OCI-LY1 (cell line): Measurements from ENCODE around the gene PRSS3.
A peak's percentile ranks its signal among the peaks of the same experiment; 100 is the strongest.

Experiments
- H2AFZ ChIP-seq: fragments of 200-600 bp; sonication (generic), shearing (Covaris generic); 2 replicates; pipeline ENCODE4 v1.6.0; 2014; ENCODE audit warnings: antibody characterized with exemption, mild to moderate bottlenecking, low read length
- H3F3A ChIP-seq: fragments of 200-600 bp; sonication (generic), shearing (Covaris generic); 2 replicates; pipeline ENCODE4 v1.6.0; 2014; ENCODE audit warnings: mild to moderate bottlenecking, antibody characterized with exemption, low read length, moderate library complexity; ENCODE audit not compliant: insufficient read depth
- H3K27ac ChIP-seq: fragments of 200-600 bp; sonication (generic); 2 replicates; pipeline ENCODE4 v1.5.1; 2014; ENCODE audit warnings: low read length, mixed run types, mild to moderate bottlenecking, low read depth; ENCODE audit not compliant: poor library complexity, severe bottlenecking
- H3K27me3 ChIP-seq: fragments of 200-600 bp; sonication (generic); 2 replicates; pipeline ENCODE4 v1.6.0; 2014; ENCODE audit warnings: antibody characterized with exemption, mild to moderate bottlenecking, low read length, moderate library complexity; ENCODE audit not compliant: insufficient read depth
- H3K36me3 ChIP-seq: fragments of 200-600 bp; sonication (generic); 2 replicates; pipeline ENCODE4 v1.6.1; 2014; ENCODE audit warnings: mild to moderate bottlenecking, antibody characterized with exemption, low read length, moderate library complexity, mixed read lengths; ENCODE audit not compliant: insufficient read depth
- H3K4me1 ChIP-seq: fragments of 200-600 bp; sonication (generic); 2 replicates; pipeline ENCODE4 v1.5.1; 2014; ENCODE audit warnings: mild to moderate bottlenecking, low read length, moderate library complexity; ENCODE audit not compliant: insufficient read depth, severe bottlenecking
- H3K4me2 ChIP-seq: fragments of 200-600 bp; sonication (generic), shearing (Covaris generic); 2 replicates; pipeline ENCODE4 v1.6.1; 2014; ENCODE audit warnings: low read length
- H3K4me3 ChIP-seq: fragments of 200-600 bp; sonication (generic); 2 replicates; pipeline ENCODE4 v1.5.1; 2014; ENCODE audit warnings: low read length, low read depth, mild to moderate bottlenecking, mixed read lengths; ENCODE audit not compliant: poor library complexity, severe bottlenecking
- H3K79me2 ChIP-seq: fragments of 200-600 bp; shearing (Covaris generic); 2 replicates; pipeline ENCODE4 v1.6.1; 2016; ENCODE audit warnings: mixed run types, low read length, mixed read lengths; ENCODE audit not compliant: insufficient read depth
- H3K9ac ChIP-seq: fragments of 200-600 bp; sonication (generic), shearing (Covaris generic); 2 replicates; pipeline ENCODE4 v1.6.1; 2014; ENCODE audit warnings: mild to moderate bottlenecking, low read length, mixed read lengths
- H3K9me2 ChIP-seq: fragments of 200-600 bp; sonication (generic), shearing (Covaris generic); 2 replicates; pipeline ENCODE4 v1.6.1; 2014; ENCODE audit warnings: low read depth, mild to moderate bottlenecking, low read length, mixed read lengths
- H3K9me3 ChIP-seq: fragments of 200-600 bp; shearing (Covaris generic); 2 replicates; pipeline ENCODE4 v1.6.1; 2014; ENCODE audit warnings: low read length, mixed read lengths
- H4K20me1 ChIP-seq: fragments of 200-600 bp; sonication (generic), shearing (Covaris generic); 2 replicates; pipeline ENCODE4 v1.6.0; 2016; ENCODE audit warnings: mild to moderate bottlenecking, low read length; ENCODE audit not compliant: insufficient read depth
- EZH2 ChIP-seq: fragments of 200-600 bp; sonication (generic), shearing (Covaris generic); IDR thresholded peaks from 2 replicates; pipeline ENCODE4 v1.8.0; 2017; ENCODE audit warnings: borderline replicate concordance, mixed run types, mild to moderate bottlenecking, antibody characterized with exemption, low read length, moderate library complexity, mixed read lengths
- TF ChIP-seq, protein P1 (sequence below): fragments of 200-600 bp; sonication (generic), shearing (Covaris generic); IDR thresholded peaks from 2 replicates; pipeline ENCODE4 v1.5.1; 2017; ENCODE audit warnings: mild to moderate bottlenecking, antibody characterized with exemption, low read length, moderate library complexity, mixed read lengths

Gene PRSS3

DNA sequence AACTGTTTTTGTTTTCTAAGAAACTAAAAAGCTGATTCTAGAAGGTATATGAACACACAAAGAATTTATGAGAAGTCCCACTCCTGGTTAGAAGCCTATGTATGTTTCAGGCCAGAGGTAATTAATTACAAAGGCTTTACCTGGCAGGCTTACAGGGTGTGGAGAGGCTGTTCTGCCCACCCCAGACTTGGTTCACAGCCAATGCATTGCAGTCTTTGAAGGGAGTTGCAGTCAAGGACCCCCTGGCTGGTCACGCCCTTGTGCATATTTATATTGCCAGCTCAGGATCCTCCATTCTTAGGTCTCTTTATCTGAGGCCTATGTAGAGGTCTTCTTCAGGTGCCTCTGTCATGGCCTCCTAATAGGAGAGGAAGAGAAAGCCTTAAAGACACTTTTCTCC, 13.6 kb upstream of the PRSS3 start:
- peaks cover 5% of the 10 kb centered on the region for H3K4me1 ChIP-seq
- H3K27me3 ChIP-seq, result no peaks in the 10 kb centered on the region
- H3K9me2 ChIP-seq, result no peaks in the 10 kb centered on the region
- no peak overlapping the region for H2AFZ ChIP-seq
- H3K79me2 ChIP-seq, result no peaks in the 10 kb centered on the region
- H3K36me3 ChIP-seq, result no peaks in the 10 kb centered on the region
- H4K20me1 ChIP-seq, result no peaks in the 10 kb centered on the region
- H3K4me3 ChIP-seq, result no peak overlapping the region
- H3K9me3 ChIP-seq, result no peaks in the 10 kb centered on the region
- H3F3A ChIP-seq, result no peaks in the 10 kb centered on the region
- no peak overlapping the region for H3K27ac ChIP-seq
- TF ChIP-seq EZH2, result no peak
- TF ChIP-seq, protein P1, sequence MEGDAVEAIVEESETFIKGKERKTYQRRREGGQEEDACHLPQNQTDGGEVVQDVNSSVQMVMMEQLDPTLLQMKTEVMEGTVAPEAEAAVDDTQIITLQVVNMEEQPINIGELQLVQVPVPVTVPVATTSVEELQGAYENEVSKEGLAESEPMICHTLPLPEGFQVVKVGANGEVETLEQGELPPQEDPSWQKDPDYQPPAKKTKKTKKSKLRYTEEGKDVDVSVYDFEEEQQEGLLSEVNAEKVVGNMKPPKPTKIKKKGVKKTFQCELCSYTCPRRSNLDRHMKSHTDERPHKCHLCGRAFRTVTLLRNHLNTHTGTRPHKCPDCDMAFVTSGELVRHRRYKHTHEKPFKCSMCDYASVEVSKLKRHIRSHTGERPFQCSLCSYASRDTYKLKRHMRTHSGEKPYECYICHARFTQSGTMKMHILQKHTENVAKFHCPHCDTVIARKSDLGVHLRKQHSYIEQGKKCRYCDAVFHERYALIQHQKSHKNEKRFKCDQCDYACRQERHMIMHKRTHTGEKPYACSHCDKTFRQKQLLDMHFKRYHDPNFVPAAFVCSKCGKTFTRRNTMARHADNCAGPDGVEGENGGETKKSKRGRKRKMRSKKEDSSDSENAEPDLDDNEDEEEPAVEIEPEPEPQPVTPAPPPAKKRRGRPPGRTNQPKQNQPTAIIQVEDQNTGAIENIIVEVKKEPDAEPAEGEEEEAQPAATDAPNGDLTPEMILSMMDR, result no peak
- no peak overlapping the region for H3K4me2 ChIP-seq
- H3K9ac ChIP-seq, result no peak overlapping the region

DNA sequence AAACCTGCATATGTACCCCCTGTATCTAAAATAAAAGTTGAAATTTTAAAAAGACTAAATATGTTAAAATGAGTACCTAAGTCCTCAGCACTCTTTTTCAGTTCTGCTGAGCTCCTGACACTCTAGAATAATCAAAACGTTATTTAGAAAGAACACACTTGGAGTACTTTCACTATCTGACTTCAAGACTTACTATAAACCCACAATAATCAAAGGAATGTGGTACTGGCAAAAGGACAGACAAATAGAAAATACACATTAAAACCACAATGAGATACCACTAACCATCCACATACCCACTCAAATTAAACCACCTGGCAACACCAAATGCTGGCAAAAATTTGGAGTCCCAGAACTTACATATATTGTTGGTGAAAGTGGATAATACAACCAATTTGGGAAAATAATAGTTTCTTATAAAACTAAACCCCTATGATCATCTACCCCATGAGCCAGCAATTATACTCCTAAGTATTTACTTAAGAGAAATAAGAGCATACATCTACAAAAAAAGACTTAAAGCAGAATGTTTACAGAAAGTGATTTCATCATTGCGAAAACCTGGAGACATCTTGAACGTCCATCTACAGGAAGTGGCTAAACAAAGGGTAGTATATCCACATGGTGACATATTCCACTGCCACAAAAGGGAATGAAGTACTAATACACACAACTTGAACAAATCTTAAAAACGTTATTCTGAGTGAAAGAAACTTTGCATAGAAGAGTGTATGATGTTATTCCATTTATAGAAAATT, 12.8 kb upstream of the PRSS3 start:
- Histone ChIP-seq H3K27me3 (no peaks in the 10 kb centered on the region), H3K36me3 (no peaks in the 10 kb centered on the region), H4K20me1 (no peaks in the 10 kb centered on the region), H3K9me3 (no peaks in the 10 kb centered on the region), H3K9me2 (no peaks in the 10 kb centered on the region), H3K4me3 (no peak overlapping the region), H3K27ac (no peak overlapping the region), H3F3A (no peaks in the 10 kb centered on the region), H3K9ac (no peak overlapping the region), H2AFZ (no peak overlapping the region), H3K4me1 (peaks cover 5% of the 10 kb centered on the region), H3K79me2 (no peaks in the 10 kb centered on the region), H3K4me2 (no peak overlapping the region)
- no peak for TF ChIP-seq EZH2
- TF ChIP-seq, protein P1, result no peak

DNA sequence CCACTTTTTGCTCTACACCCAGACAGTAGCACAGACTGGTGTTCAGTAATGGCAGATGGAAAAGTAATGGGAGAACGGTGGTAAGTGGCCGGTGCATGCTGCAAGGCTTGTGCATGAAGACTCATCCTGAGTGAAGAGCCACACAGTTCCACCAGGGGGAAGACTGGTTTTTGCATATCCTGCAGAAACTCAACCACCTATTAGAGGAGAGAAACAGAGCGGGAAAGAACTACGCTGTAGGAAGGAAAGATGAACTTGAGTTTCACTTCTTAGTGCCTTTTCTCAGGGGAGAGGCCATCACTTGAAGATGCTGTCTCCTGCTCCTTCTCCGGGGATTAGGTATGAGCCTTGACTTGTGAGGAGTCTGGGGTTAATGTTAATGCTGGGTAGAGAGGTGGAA, 9.4 kb upstream of the PRSS3 start:
- H4K20me1 ChIP-seq, result no peaks in the 10 kb centered on the region
- H3K36me3 ChIP-seq, result no peaks in the 10 kb centered on the region
- no peak overlapping the region for H3K4me3 ChIP-seq
- TF ChIP-seq, protein P1, result peak; percentile 45
- TF ChIP-seq EZH2, result no peak
- H3K79me2 ChIP-seq, result no peaks in the 10 kb centered on the region
- H3K27me3 ChIP-seq, result no peaks in the 10 kb centered on the region
- H2AFZ ChIP-seq, result no peak overlapping the region
- no peaks in the 10 kb centered on the region for H3K9me2 ChIP-seq
- no peak overlapping the region for H3K27ac ChIP-seq
- no peaks in the 10 kb centered on the region for H3K9me3 ChIP-seq
- H3K9ac ChIP-seq, result no peak overlapping the region
- peaks cover 5% of the 10 kb centered on the region for H3K4me1 ChIP-seq
- H3F3A ChIP-seq, result no peaks in the 10 kb centered on the region
- H3K4me2 ChIP-seq, result no peak overlapping the region
